ENCODE data around the gene SLC12A8. TPM values are rescaled to one million over a fixed set of nuclear protein-coding genes. Genes with fewer than 3 reads are reported as not detected.

Gene SLC12A8
- total and polyA plus RNA-seq, 2 of the 13 experiments (the other 11 are each of a cell fraction or from before 2014, with no cell fraction given): 0.44 to 0.71 TPM

- 0 out of 2 replicates have a peak, but pooled peaks have one; percentile 36 for TF ChIP-seq ZFP82 (CRISPR knock-in tag; IDR thresholded peaks at IDR 0.05; ENCODE audit: borderline replicate concordance)
- peak; percentile 57; the same call in 1 of the 2 replicates for TF ChIP-seq ZBTB2 (CRISPR knock-in tag; IDR thresholded peaks at IDR 0.05; ENCODE audit: low read depth)
- TF ChIP-seq ZHX2 (IDR thresholded peaks at IDR 0.05; ENCODE audit: low read depth): no peak
- no peak for TF ChIP-seq ZHX2 (CRISPR knock-in tag; IDR thresholded peaks at IDR 0.05; ENCODE audit: borderline replicate concordance)
- TF ChIP-seq KDM3A (CRISPR knock-in tag; IDR thresholded peaks at IDR 0.05; ENCODE audit: low read depth): peak; percentile 76; the same call in 1 of the 2 replicates
- no peak for TF ChIP-seq ZNF253 (CRISPR knock-in tag; IDR thresholded peaks at IDR 0.05; ENCODE audit: borderline replicate concordance)
- TF ChIP-seq ZZZ3 (CRISPR knock-in tag; IDR thresholded peaks at IDR 0.05; ENCODE audit: borderline replicate concordance): no peak
- TF ChIP-seq THAP8 (CRISPR knock-in tag; IDR thresholded peaks at IDR 0.05; ENCODE audit: borderline replicate concordance): no peak
- TF ChIP-seq ARNT (IDR thresholded peaks at IDR 0.05): no peak
- no peak for TF ChIP-seq CENPBD1 (CRISPR knock-in tag; IDR thresholded peaks at IDR 0.05; ENCODE audit: borderline replicate concordance, low read depth)
- no peak for TF ChIP-seq ZBTB14 (CRISPR knock-in tag; IDR thresholded peaks at IDR 0.05)
- 0 out of 2 replicates have a peak, but pooled peaks have one; percentile 42 for TF ChIP-seq SP140L (CRISPR knock-in tag; IDR thresholded peaks at IDR 0.05; ENCODE audit: borderline replicate concordance)
- no peak for TF ChIP-seq TBP (CRISPR knock-in tag; IDR thresholded peaks at IDR 0.05)
- 0 out of 2 replicates have a peak, but pooled peaks have one; percentile 47 for TF ChIP-seq ZNF580 (CRISPR knock-in tag; IDR thresholded peaks at IDR 0.05; ENCODE audit: borderline replicate concordance, low read depth)
- TF ChIP-seq CEBPG (CRISPR knock-in tag; IDR thresholded peaks at IDR 0.05): peak; percentile 52
- peak; percentile 59; the same call in 1 of the 2 replicates for TF ChIP-seq MAZ (IDR thresholded peaks at IDR 0.05; ENCODE audit: borderline replicate concordance, low read depth, low read length)
- peak; percentile 52; the same call in 1 of the 2 replicates for TF ChIP-seq MAZ (CRISPR knock-in tag; IDR thresholded peaks at IDR 0.05; ENCODE audit: low read depth)
- peak; percentile 54; the same call in 1 of the 2 replicates for TF ChIP-seq DMAP1 (CRISPR knock-in tag; IDR thresholded peaks at IDR 0.05)
These were observed 149.5 kb downstream of the SLC12A8 start (continued) for GRCh38 chr3:125062904-125063618.

Data from HepG2 (cell line).